SU-DHL-6 (cell line): ENCODE data around the gene NR2F1-AS1.

Experiments
- CTCF ChIP-seq: fragments of 200-600 bp; sonication (generic); IDR thresholded peaks from one replicate; pipeline ENCODE4 v1.5.1; 2017; ENCODE audit warnings: antibody characterized with exemption, mild to moderate bottlenecking, low read length, moderate library complexity; ENCODE audit not compliant: insufficient read depth, poor library complexity, severe bottlenecking
- EZH2phosphoT487 ChIP-seq: fragments of 200-600 bp; sonication (generic), shearing (Covaris generic); conservative IDR thresholded peaks from 2 replicates; pipeline ENCODE4 v1.6.1; 2018; ENCODE audit warnings: mild to moderate bottlenecking, antibody characterized with exemption, low read length, moderate library complexity, mixed read lengths

GRCh38 chr5:93572101-93572607 lies 8.9 kb downstream of the NR2F1-AS1 start:
- TF ChIP-seq CTCF (no peak), EZH2phosphoT487 (no peak)
